HCT116 (cell line): ENCODE results near the gene GABBR1.

Source experiments
- POLR2A ChIP-seq: IDR thresholded peaks from 2 replicates; pipeline ENCODE4 v1.7.0; 2011; ENCODE audit warnings: borderline replicate concordance; ENCODE audit not compliant: insufficient read depth, insufficient read length; ENCODE audit errors: extremely low read depth
- SIN3A ChIP-seq: IDR thresholded peaks from 2 replicates; pipeline ENCODE4 v1.6.1; 2012; ENCODE audit warnings: low read depth
- TF ChIP-seq, protein P1 (sequence below), 3 experiments: fragments of 200-600 bp in 1 of 3; sonication (generic) in 1 of 3; IDR thresholded peaks in 2 of 3; conservative IDR thresholded peaks in 1 of 3; 2 replicates each; pipeline ENCODE4 v1.5.1; 2012 to 2017; ENCODE audit warnings: low read depth in 2 of 3, low read length in 2 of 3, antibody characterized with exemption in 1 of 3, borderline replicate concordance in 1 of 3, control low read depth in 1 of 3, mild to moderate bottlenecking in 1 of 3, mixed read lengths in 1 of 3, mixed run types in 1 of 3, moderate library complexity in 1 of 3; ENCODE audit not compliant: insufficient read depth in 1 of 3

DNA sequence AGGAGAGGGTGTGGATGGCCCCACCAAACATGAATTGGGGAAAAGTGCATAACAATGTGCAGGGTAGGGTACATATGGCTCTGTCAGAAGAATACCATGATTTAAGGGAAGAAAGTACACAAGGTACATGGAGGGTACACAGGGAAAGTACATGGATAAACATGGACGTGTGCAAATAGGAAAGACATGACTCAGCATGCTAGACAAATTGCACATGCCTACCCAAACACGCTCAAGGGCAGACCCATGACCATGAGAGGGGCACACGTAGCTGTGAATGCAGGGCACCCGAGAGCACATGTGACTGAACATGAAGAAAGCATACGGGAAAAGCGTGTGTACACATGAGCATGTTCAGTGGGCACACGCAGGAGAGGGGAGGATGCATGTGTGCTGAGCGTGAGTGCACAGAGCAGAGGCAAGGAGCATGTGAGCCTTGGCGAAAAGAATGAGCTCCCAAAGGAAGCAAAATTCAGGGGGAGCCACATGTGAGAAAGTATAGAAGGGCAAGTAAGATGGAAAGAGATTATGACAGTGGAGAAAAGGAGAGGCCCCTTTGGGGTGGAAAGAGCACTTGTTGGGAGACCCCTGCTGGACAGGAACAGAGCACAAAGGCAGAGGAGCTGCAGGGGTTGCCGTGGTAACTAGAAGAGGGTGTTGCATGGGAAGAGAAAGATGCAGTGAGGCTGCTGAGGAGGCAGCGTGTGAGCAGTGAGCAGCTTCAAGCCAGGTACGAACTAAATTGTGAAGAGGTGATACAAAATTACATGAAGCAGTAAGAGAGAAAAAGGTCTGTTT is 30.2 kb downstream of the GABBR1 start:
- TF ChIP-seq POLR2A: no peak
- TF ChIP-seq SIN3A: no peak
- TF ChIP-seq, protein P1, sequence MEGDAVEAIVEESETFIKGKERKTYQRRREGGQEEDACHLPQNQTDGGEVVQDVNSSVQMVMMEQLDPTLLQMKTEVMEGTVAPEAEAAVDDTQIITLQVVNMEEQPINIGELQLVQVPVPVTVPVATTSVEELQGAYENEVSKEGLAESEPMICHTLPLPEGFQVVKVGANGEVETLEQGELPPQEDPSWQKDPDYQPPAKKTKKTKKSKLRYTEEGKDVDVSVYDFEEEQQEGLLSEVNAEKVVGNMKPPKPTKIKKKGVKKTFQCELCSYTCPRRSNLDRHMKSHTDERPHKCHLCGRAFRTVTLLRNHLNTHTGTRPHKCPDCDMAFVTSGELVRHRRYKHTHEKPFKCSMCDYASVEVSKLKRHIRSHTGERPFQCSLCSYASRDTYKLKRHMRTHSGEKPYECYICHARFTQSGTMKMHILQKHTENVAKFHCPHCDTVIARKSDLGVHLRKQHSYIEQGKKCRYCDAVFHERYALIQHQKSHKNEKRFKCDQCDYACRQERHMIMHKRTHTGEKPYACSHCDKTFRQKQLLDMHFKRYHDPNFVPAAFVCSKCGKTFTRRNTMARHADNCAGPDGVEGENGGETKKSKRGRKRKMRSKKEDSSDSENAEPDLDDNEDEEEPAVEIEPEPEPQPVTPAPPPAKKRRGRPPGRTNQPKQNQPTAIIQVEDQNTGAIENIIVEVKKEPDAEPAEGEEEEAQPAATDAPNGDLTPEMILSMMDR (IDR thresholded peaks at IDR 0.05 in 2 of 3, conservative IDR thresholded peaks at IDR 0.05 in 1 of 3; ENCODE audit: borderline replicate concordance in 1 of 3, insufficient read depth in 1 of 3, low read depth in 2 of 3, low read length in 2 of 3): peak in 2 of 3 experiments; percentile 34 to 49; a peak in 4 of 6 replicates
